NCI-H187 treated with DMSO at 0.1 percent for 48 hours (cell line): Measurements from ENCODE around the gene RPP40.

ENCODE experiments used
- DNase-seq: peaks from one replicate; lab custom pipeline; 2025; lab: John Stamatoyannopoulos, UW

Gene RPP40

DNA sequence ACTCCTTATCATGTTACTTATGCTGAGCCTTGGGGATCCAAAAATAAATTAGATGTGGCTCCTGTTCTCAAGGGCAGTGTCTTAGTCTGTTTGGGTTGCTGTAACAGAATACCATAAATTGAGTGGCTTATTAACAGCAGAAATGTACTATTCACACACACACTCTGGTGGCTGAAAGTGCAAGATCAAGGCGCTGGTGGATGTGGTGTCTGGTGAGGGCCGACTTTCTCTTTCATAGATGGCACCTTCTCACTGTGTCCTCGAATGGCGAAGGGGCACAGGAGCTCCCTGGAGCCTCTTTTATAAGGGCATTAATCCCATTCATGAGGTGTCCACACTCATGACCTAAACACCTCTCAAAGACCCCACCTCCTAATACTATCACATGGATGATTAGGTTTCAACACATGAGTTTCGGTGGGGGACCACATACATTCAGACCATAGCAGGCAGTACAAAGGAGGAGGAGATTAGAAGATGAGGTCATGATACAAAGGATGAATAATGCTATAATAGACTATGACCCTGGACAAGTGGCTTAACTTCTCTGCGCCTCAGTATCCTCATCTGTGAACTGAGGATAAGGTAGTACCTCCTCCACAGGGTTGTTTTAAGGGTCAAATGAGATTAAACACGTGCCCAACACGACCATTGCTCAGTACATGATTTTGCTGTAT is 34.1 kb downstream of the RPP40 start:
- DNase-seq = no peak

GRCh38 chr6:4967301-4968030 is 36.4 kb downstream of the RPP40 start:
- DNase-seq = no peak

DNA sequence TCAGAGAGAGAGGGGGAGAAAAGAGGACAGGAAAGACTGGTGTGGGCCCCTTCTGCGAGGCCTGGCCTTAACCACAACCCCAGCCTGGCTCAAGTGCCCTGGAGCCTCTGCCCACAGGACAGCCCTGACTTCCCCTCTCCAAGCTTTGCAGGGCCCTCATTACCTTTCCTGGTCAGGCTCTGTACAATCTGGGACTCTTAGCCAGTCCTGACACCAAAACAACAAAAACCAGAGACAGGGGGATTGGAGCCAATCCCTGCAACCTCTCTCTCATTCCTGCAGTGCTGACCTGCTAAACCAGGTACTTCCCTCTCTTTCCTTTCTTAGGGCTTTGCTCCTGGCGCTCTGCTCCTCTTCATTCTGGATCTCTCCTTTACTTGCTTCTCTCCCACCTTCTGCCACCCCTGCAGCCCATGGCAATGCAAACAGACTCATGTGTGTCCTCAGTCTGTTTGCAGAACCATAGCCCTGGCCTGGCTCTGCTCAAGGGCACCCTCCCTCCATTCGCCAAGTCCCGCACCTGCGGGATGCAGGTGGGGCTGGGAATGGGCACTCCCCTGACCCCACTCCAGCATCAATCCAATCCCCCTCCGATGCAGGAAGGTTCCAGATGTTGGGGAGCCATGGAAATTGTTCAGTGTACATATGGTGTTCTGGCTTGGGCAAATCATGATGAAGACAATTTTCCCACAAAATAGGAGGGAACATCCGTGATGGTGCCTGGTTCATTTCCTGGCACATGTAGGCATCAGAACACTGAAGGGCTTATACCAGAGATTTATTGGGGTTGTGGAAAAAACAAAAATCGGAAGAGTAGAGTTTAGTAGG is 38.1 kb downstream of the RPP40 start:
- DNase-seq = no peak

- no peak for DNase-seq
Observed at GRCh38 chr6:4964675-4965561, 38.9 kb downstream of the RPP40 start.

DNA sequence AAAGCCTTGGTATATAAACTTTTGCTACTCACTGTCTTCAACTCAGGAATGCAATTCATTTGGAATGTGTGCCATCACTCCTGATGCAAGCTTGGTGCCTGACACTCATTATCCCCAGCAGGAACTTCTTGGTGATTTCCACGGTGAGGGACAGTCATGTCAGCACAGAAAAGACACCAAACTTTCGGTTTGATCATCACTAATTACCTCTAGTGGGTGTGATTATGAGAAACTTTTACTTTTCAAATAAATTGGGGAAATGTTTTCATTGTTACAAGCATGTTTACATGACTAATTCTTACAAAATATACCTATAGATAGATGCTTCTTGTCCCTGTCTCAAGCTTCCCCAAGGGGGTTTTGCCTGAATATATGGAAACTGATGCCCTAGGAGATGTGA is 40.9 kb downstream of the RPP40 start:
- DNase-seq = no peak

DNA sequence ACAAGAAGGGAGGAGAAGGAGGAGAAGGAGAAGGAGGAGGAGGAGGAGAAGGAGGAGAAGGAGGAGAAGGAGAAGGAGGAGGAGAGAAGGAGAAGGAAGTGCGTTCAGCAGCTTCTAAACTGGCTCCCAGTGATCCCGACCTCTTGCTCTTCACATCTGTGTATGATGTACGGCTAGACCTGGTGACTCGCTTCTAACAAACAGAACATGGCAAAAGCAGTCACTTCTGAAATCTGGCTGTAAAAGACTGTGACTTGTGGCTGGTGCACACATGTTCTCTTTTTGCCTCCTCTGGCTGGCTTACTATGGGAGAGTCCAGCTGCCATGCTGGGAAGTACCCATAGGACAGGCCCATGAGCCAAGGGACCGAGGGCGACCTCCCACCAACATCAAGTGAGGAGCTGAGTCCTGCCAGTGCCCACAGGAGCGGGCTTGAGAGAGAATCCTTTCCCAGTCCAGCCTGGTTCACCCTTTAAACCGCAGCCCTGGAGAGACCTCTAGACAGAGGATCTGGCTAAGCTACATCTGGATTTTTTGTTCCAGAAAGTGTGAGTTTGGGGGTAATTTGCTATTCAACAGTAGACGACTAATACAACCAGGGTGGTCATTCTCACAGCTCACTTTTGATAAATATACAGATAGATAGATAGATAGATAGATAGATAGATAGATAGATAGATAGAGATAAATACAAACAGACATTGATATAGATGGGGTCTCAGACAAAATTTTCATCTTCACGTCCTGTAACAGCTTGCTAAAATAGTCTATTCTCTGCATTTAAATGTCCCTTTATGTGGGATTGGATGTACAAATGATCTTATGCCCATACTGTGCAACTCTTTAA is 42.3 kb downstream of the RPP40 start:
- DNase-seq = no peak

- DNase-seq = no peak
Observed at GRCh38 chr6:4958624-4959023, 45.2 kb downstream of the RPP40 start.

DNA sequence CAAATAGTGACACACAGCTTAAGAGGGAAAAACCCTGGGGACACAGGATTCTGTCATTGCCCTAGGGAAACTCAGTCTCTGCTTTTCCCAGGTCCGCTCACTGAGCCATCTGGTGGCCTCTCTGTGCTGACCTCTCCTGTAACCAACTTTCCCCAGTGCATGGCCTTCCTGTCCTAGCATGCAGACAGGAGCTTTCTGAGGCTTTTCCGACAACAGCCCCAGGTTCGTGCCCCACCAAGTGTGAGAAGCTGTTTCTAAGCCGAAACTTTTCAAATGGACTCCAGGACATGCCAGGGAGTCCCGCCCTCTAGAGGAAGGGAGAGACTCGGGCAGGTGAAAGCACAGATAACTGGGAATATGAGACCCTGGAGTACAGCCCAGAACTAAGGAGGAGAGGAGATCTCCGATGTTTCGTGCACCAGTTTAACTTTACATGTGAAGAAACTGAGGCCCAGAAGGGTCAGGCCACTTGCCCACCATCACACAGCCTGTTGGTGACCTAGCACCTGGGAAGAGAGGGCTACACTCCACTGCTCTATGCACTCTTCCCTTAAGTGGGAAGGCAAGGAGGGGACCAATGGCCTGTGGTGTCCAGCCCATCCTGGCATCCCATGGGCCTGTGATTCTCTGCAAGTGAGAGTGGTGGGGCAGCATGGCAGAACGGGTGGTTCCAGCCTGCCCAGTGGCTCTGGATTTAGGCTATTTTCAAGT is 46.2 kb downstream of the RPP40 start:
- DNase-seq = no peak

DNA sequence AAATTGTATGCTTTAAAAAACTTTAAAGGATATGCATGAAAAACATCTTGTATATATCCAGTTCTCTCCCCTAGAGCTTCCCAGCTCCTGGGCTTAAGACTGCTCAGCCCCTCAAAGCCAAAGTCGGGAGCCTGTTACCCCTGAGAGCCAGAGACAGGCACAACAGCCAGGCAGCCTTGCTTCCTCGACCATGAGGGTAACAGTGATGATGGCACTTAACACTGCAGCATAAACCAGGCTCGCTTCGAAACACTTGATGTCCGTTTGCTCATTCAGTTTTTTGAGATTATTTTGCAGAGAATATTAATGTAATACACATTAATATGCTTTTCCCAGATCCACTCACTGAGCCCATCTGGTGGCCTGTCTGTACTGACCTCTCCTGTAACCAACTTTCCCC is 47.2 kb downstream of the RPP40 start:
- no peak for DNase-seq

DNA sequence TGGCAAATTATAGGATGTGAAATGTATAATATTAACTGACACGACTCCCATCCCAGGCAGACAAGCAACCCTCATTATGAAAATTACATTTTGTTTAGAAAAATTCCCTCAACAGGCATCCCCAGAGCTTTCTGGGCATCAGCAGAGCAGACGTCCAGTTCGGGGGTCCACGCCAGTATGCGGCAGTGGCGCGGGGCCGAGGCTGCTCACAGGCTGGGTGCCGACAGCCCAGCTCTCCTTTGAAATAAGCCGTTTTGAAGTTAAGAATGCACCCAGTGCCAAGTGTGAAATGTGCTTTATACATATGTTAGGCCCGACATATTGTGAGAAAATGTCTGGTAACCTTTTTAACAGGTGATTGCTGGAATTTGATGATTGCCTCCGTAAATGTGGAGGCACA is 50.4 kb downstream of the RPP40 start:
- no peak for DNase-seq

DNA sequence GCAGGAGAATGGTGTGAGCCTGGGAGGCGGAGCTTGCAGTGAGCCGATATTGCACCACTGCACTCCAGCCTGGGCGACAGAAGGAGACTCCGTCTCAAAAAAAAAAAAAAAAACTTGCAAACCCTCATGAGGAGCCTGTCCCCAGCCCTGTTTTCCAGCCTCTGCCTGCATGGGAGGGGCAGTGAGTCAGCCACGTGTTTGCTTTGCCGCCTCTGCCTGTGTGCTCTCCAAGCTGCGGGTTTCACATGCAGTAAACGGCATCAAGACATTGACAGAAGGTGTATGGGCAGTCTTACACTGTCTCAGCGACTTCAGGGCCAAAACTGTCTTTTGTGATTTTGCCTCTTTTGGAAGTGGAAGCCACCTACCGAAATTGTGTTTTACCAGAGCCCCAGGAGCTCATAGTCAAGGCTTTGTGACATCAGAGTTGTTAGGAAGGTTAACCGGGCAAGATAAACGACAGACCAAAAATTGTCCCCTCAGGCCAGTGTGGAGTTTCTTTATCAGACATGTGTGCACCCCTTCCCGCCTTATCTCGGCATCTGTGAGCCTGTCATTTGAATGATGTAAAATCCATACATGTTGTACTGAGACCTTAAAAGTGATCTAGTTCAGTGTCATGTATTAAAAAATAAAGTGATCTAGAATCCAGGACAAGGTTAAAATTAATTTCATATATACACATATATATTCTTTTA is 52.9 kb downstream of the RPP40 start:
- no peak for DNase-seq

- no peak for DNase-seq
Observed at GRCh38 chr6:4950076-4950475, 53.8 kb downstream of the RPP40 start.

GRCh38 chr6:4948781-4949450 is 54.9 kb downstream of the RPP40 start:
- DNase-seq = no peak

- DNase-seq = no peak
Observed at GRCh38 chr6:4947716-4948115, 56.1 kb downstream of the RPP40 start.

GRCh38 chr6:4946521-4946920 is 57.3 kb downstream of the RPP40 start:
- no peak for DNase-seq
